PC-3 (cell line): ENCODE data around the gene RFWD3.

ENCODE experiments used
- CTCF ChIP-seq: fragments of 300-600 bp; sonication (generic); conservative IDR thresholded peaks from 2 replicates; pipeline ENCODE4 v1.5.1; 2017; ENCODE audit warnings: antibody characterized with exemption, low read depth, mild to moderate bottlenecking, low read length
- EZH2 ChIP-seq: fragments of 300-600 bp; sonication (generic); IDR thresholded peaks from one replicate; pipeline ENCODE4 v1.6.1; 2017; ENCODE audit warnings: antibody characterized with exemption, mild to moderate bottlenecking, low read length; ENCODE audit not compliant: unreplicated experiment

DNA sequence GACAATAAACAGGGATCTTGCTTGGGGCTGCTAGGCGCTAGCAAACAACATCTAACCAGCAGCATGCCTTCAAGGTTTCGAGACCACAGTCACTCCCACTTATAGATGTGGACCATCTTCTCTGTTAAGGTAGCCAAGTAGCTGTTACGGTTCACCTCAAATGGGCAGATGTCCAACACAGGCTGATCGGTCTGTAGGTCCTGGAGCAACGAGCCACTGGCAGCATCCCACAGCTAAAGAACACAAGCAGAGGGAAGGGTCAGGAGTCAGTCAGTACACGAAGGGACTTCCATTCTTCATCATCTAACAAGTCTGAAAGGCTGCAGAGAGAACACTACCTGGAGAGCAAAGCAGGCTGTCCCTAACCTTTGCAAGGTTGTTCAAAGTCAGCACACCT, 42.8 kb downstream of the RFWD3 start:
- TF ChIP-seq EZH2 (no peak), CTCF (no peak)
